Activated CD4-positive, alpha-beta T cell treated with anti-CD3 and anti-CD28 coated beads, Interleukin-2, amount 10 ng/mL, durations not matched to agents 7 days and 5 days (primary cell): Measurements from ENCODE around the gene COX19. TPM values are rescaled to one million over a fixed set of nuclear protein-coding genes. Genes with fewer than 3 reads are reported as not detected.
"Not testable (repeated sequence)": the region's sequence is repeated elsewhere in the genome, so short reads cannot be mapped to it uniquely, and the experiment has no call there.

Source experiments
- CTCF ChIA-PET: fragments of 350-600 bp; sonication (Branson Sonifier 250); formaldehyde crosslinking; loops from one replicate; lab custom pipeline; 2021; ENCODE audit warnings: antibody characterized with exemption; lab: Charles Lee
- POLR2A ChIA-PET: fragments of 350-600 bp; sonication (Branson Sonifier 250); formaldehyde crosslinking; loops from one replicate; lab custom pipeline; 2021; ENCODE audit warnings: antibody characterized with exemption; lab: Charles Lee
- DNase-seq: peaks from one replicate; pipeline ENCODE4 v3.0.0-alpha.2; 2020
- H3K27ac Mint-ChIP-seq: one replicate; pipeline ENCODE4 v1.8.0; 2021; ENCODE audit warnings: mild to moderate bottlenecking, moderate library complexity, mixed read lengths
- H3K27me3 Mint-ChIP-seq: one replicate; pipeline ENCODE4 v1.8.0; 2021; ENCODE audit warnings: mixed read lengths
- H3K36me3 Mint-ChIP-seq: one replicate; pipeline ENCODE4 v1.8.0; 2021; ENCODE audit warnings: low read depth, mixed read lengths
- H3K4me1 Mint-ChIP-seq: one replicate; pipeline ENCODE4 v1.8.0; 2021; ENCODE audit warnings: mixed read lengths
- H3K4me3 Mint-ChIP-seq: one replicate; pipeline ENCODE4 v1.8.0; 2021; ENCODE audit warnings: mild to moderate bottlenecking, moderate library complexity, mixed read lengths
- H3K9me3 Mint-ChIP-seq: one replicate; pipeline ENCODE4 v1.8.0; 2021; ENCODE audit warnings: mixed read lengths
- total RNA-seq, 2 experiments: library from RNA; stranded (reverse); gene quantifications; one replicate each; pipeline ENCODE4 v1.2.3, GENCODE V29; 2021

The COX19 gene
- total RNA-seq, 2 experiments from 2014 or later, result 18.2 to 20.1 TPM

DNA sequence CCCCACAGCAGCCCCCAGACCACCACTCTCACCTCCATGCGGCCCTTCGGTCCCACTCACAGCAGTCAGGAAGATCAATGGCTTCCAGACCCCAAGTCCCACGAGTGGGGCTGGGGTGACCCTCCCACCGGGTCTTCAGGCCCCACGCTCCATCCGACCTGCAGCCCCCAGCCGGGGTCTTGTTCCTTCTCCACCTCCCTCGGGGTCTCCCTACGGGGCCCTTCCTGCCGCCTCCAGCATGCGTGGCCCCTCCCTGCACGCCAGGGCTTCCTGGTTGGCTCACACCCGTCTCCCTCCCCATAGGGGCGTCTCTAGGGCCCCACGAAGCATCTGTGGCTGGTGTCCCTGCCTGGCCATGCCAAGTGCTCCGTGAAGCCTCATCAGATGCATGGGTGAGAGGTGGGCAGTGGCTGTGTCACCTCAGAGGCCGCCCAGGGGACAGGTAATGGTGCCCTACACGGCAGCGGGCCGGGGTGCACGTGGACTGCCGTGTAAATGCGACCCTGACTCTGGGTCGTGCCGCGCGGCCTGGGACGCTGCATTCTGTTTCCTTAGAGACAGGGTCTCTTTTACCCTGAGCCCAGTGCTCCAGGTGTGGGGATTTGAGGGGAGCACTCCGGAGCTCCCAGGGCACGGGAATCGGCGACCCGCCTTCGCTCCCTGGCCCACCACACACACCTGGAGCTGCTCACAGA lies 40.7 kb downstream of the COX19 start:
- no peak for DNase-seq
- ChIA-PET CTCF (interaction anchor here (0.9 kb wide), 1 partner anchor 59 kb away, joined by 3 read pairs; no protein-coding TSS in a partner anchor), POLR2A (no interaction called here)
- Mint-ChIP-seq H3K9me3 (peaks cover 2% of the 10 kb centered on the region), H3K27me3 (no peaks in the 10 kb centered on the region), H3K27ac (no peak overlapping the region), H3K4me3 (no peak overlapping the region), H3K36me3 (no peaks in the 10 kb centered on the region), H3K4me1 (peaks cover 18% of the 10 kb centered on the region)

- ChIA-PET POLR2A (no interaction called here), CTCF (no interaction called here)
- Mint-ChIP-seq H3K4me1 (peaks cover 19% of the 10 kb centered on the region), H3K9me3 (peaks cover 2% of the 10 kb centered on the region), H3K27ac (no peak overlapping the region), H3K27me3 (no peaks in the 10 kb centered on the region), H3K4me3 (no peak overlapping the region), H3K36me3 (no peaks in the 10 kb centered on the region)
- DNase-seq, result no peak
Observed at GRCh38 chr7:932651-932975, 42.7 kb downstream of the COX19 start.

- POLR2A ChIA-PET, result no interaction called here
- Mint-ChIP-seq H3K4me3 (no peak overlapping the region), H3K27me3 (no peaks in the 10 kb centered on the region), H3K9me3 (peaks cover 2% of the 10 kb centered on the region), H3K27ac (peak overlapping the region; percentile 27), H3K36me3 (no peaks in the 10 kb centered on the region), H3K4me1 (peaks cover 19% of the 10 kb centered on the region)
- CTCF ChIA-PET, result no interaction called here
- DNase-seq, result no peak
Observed at GRCh38 chr7:931871-932650, 43.3 kb downstream of the COX19 start.

DNA sequence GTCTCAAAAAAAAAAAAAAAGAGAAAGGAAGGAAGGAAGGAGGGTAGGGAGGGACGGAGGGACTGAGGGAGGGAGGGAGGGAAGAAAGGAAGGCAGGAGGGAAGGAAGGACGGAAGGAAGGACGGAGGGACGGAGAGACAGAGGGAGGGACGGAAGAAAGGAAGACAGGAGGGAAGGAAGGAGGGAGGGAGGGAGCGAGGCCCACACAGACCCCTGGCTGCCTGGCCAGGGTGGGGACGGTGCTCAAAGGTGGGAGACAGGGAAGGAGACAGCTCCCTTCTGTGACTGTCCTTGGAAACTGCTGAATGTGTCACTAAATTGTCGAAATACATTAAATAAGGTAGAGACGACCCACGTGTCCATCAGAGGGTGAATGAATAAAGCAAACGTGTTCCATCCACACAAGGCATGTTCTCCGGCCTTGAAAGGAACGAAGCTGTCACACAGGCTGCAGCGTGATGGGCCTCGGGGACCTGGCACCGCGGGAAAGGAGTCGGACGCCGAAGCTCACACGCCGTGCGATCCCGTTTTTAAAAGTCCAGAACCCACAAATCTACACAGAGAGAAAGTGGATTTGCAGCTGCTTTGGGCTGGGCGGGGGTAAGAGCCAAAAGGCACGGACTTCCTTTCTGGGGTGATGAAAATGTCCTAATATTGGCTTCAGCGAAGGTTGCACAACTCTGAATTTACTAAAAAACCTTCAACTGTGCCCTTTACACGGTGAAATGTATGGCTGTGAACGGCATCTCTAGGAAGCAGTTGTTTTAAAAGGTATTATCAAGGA lies 44.2 kb downstream of the COX19 start:
- CTCF ChIA-PET, result interaction anchor here (1.4 kb wide), 1 partner anchor 44 kb away, joined by 3 read pairs; the partner anchor contains the start of gene COX19
- Mint-ChIP-seq H3K4me3 (no peak overlapping the region), H3K27me3 (no peaks in the 10 kb centered on the region), H3K9me3 (peaks cover 2% of the 10 kb centered on the region), H3K27ac (no peak overlapping the region), H3K4me1 (peaks cover 14% of the 10 kb centered on the region), H3K36me3 (no peaks in the 10 kb centered on the region)
- DNase-seq, result no peak
- POLR2A ChIA-PET, result no interaction called here

DNA sequence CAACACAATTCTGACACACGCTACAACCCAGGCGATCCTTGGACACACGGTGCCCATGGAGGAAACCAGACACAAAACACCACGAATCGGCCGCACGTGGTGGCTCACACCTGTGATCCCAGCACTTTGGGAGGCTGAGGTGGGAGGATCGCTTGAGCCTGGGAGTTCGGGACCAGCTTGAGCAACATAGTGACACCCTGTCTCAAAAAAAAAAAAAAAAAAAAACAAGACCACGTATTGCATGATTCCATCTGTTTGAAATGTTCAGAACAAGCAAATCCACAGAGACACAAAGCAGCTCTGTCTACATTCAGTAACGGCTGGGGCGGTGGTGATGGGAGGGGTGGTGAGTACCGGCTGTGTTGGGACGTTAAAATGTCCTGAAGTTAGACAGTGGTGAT lies 46.0 kb downstream of the COX19 start:
- no peaks in the 10 kb centered on the region for H3K27me3 Mint-ChIP-seq
- peak overlapping the region; percentile 79 for H3K27ac Mint-ChIP-seq
- peaks cover 18% of the 10 kb centered on the region for H3K4me1 Mint-ChIP-seq
- H3K9me3 Mint-ChIP-seq, result peaks cover 2% of the 10 kb centered on the region
- CTCF ChIA-PET, result interaction anchor here (0.9 to 1.7 kb wide), 4 partner anchors 44 to 136 kb away, joined by 3 to 6 read pairs (median 3); partner anchors contain the start of gene COX19
- no peak for DNase-seq
- H3K4me3 Mint-ChIP-seq, result no peak overlapping the region
- H3K36me3 Mint-ChIP-seq, result no peaks in the 10 kb centered on the region
- POLR2A ChIA-PET, result no interaction called here

DNA sequence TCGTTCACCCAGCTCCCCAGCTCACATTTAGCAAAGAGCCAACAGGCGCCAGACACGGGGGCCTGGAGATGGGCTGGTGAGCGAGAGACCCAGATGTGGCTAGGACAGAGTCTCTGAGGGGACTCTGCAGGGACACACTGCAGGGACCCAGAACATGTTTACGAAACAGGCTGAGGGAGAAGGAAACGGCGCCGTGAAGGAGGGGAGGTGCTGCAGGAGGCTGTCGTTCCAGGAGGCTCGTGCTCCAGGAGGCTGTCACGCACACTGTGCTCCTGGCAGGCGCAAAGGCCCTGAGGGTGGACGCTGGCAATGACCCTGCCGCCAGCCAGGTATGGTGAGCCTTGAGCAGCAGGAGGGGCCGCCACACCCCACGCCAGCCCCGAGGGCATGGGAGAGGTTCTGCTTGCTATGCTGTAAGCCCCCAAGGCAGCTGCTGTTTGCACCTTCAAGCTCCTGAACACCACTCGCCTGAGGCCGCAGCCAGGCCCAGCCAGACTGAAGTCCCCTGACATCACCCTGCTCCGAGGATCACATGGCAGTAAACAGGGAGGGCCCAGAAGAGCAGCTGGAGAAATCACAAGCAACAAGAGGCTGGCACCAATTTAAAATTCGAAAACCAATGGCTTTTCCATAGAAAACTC lies 48.2 kb downstream of the COX19 start:
- Mint-ChIP-seq H3K4me1 (peaks cover 30% of the 10 kb centered on the region), H3K27me3 (no peaks in the 10 kb centered on the region), H3K4me3 (no peak overlapping the region), H3K27ac (peak overlapping the region; percentile 61), H3K36me3 (no peaks in the 10 kb centered on the region), H3K9me3 (peaks cover 2% of the 10 kb centered on the region)
- CTCF ChIA-PET, result interaction anchor here (1.0 kb wide), 2 partner anchors 17 to 134 kb away, joined by 3 read pairs; no protein-coding TSS in a partner anchor
- POLR2A ChIA-PET, result interaction anchor here (0.6 kb wide), 1 partner anchor 46 kb away, joined by 7 read pairs; no protein-coding TSS in a partner anchor
- no peak for DNase-seq

GRCh38 chr7:926061-927030 lies 49.0 kb downstream of the COX19 start:
- H3K4me3 Mint-ChIP-seq, result no peak overlapping the region
- no peak for DNase-seq

GRCh38 chr7:925601-926000 lies 49.7 kb downstream of the COX19 start:
- no peaks in the 10 kb centered on the region for H3K36me3 Mint-ChIP-seq
- no peak overlapping the region for H3K4me3 Mint-ChIP-seq
- peak overlapping the region; percentile 31 for H3K27ac Mint-ChIP-seq
- ChIA-PET CTCF (interaction anchor here (0.6 to 1.3 kb wide), 2 partner anchors 31 to 44 kb away, joined by 4 to 6 read pairs; no protein-coding TSS in a partner anchor), POLR2A (interaction anchor here (0.6 kb wide), 1 partner anchor 47 kb away, joined by 3 read pairs; no protein-coding TSS in a partner anchor)
- no peak for DNase-seq
- H3K4me1 Mint-ChIP-seq, result peaks cover 43% of the 10 kb centered on the region
- no peaks in the 10 kb centered on the region for H3K27me3 Mint-ChIP-seq
- peaks cover 2% of the 10 kb centered on the region for H3K9me3 Mint-ChIP-seq

More at GRCh38 chr7:926061-927030, 49.0 kb downstream of the COX19 start:
- no peaks in the 10 kb centered on the region for H3K27me3 Mint-ChIP-seq
- CTCF ChIA-PET, result interaction anchor here (0.6 to 1.0 kb wide), 3 partner anchors 16 to 135 kb away, joined by 3 to 6 read pairs (median 3); no protein-coding TSS in a partner anchor
- no peaks in the 10 kb centered on the region for H3K36me3 Mint-ChIP-seq
- H3K9me3 Mint-ChIP-seq, result peaks cover 2% of the 10 kb centered on the region
- POLR2A ChIA-PET, result interaction anchor here (0.6 kb wide), 1 partner anchor 46 kb away, joined by 3 read pairs; no protein-coding TSS in a partner anchor
- H3K27ac Mint-ChIP-seq, result no peak overlapping the region
- peaks cover 35% of the 10 kb centered on the region for H3K4me1 Mint-ChIP-seq

DNA sequence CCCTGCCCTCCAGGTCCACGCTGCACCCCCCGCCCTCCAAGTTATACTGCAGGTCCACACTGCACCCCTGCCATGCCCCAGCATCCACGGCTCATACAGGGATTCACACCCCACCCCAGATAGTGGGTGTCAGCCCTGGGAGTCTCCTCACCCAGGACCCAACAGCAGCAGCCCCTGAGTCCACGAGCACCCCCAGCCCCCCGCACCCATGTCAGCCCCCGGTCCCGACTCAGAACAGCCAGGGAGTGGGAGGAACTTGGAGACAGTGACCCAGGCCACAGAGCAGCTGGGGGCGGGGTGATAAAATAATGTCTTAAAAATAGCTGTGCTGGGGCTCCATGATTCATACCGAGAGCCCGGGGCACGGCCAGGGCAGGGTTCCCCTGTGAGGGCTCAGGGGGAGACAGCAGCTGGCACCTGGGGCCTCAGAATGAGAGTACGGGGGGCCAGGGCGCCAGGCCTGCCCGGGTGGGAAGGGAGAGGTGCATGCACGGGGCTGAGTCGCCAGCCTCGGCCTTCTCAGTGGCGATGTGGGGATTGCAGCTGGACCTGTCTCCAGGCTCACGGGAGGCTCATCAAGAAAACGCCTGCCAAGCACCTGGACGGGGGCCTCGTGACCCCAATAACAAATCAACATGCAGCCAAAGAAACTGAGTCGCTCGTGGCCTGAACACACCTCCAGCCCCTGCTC lies 50.7 kb downstream of the COX19 start:
- POLR2A ChIA-PET, result no interaction called here
- Mint-ChIP-seq H3K4me1 (peaks cover 39% of the 10 kb centered on the region), H3K27me3 (no peaks in the 10 kb centered on the region), H3K27ac (peak overlapping the region; percentile 87), H3K4me3 (peak overlapping the region; percentile 59), H3K9me3 (no peaks in the 10 kb centered on the region), H3K36me3 (no peaks in the 10 kb centered on the region)
- DNase-seq, result peak; percentile 34
- CTCF ChIA-PET, result interaction anchor here (1.3 kb wide), 1 partner anchor 32 kb away, joined by 4 read pairs; no protein-coding TSS in a partner anchor

GRCh38 chr7:924042-924441 lies 51.3 kb downstream of the COX19 start:
- H3K4me3 Mint-ChIP-seq, H3K27me3 Mint-ChIP-seq, H3K9me3 Mint-ChIP-seq, DNase-seq, H3K36me3 Mint-ChIP-seq, POLR2A ChIA-PET, H3K27ac Mint-ChIP-seq: not testable (repeated sequence)
- peaks cover 39% of the 10 kb centered on the region for H3K4me1 Mint-ChIP-seq
- CTCF ChIA-PET, result interaction anchor here (1.0 to 1.4 kb wide), 3 partner anchors 11 to 51 kb away, joined by 3 to 5 read pairs (median 4); no protein-coding TSS in a partner anchor
